Upper lobe of left lung (tissue), 6 donors: ENCODE data around the gene CACNA1F. TPM values are rescaled to one million over a fixed set of nuclear protein-coding genes. Genes with fewer than 3 reads are reported as not detected.

ENCODE experiments used
- ATAC-seq, 2 donors: fragments of 200-7000 bp; cut with Tn5 transposase; one replicate each; pipeline ENCODE4 v1.9.1; 2022; ENCODE audit warnings: mild to moderate bottlenecking in 2 of 2, moderate library complexity in 2 of 2; ENCODE audit not compliant: low FRiP score in 2 of 2
- DNase-seq, 2 donors: peaks; one replicate each; pipeline ENCODE4 v3.0.0-alpha.2; 2019 to 2020
- H3K27ac ChIP-seq, 4 donors: fragments of 200-600 bp; sonication (generic); one replicate each; pipeline ENCODE4 v1.5.1; 2016 to 2019
- H3K27me3 ChIP-seq, 4 donors: fragments of 200-600 bp; sonication (generic); one replicate each; pipeline ENCODE4 v1.5.1; 2017 to 2019
- H3K36me3 ChIP-seq, 4 donors: fragments of 200-600 bp; sonication (generic); one replicate each; pipeline ENCODE4 v1.5.1; 2016 to 2019
- H3K4me1 ChIP-seq, 4 donors: fragments of 200-600 bp; sonication (generic); one replicate each; pipeline ENCODE4 v1.5.1; 2018 to 2019
- H3K4me3 ChIP-seq, 4 donors: fragments of 200-600 bp; sonication (generic); one replicate each; pipeline ENCODE4 v1.5.1; 2017 to 2019; ENCODE audit warnings: mild to moderate bottlenecking in 2 of 4, moderate library complexity in 1 of 4
- H3K9me3 ChIP-seq, 4 donors: fragments of 200-600 bp; sonication (generic); one replicate each; pipeline ENCODE4 v1.5.1; 2018 to 2019
- CTCF ChIP-seq, 6 experiments: fragments of 450-650 bp in 4 of 6; fragments of 200-600 bp in 2 of 6; sonication (generic) in 2 of 6; IDR thresholded peaks; one replicate each; pipeline ENCODE4 v1.5.1; 2016 to 2019; ENCODE audit warnings: antibody characterized with exemption in 6 of 6
- EP300 ChIP-seq, 4 donors: sonication (generic); formaldehyde crosslinking; IDR thresholded peaks; one replicate each; pipeline ENCODE4 v1.5.1; 2017; ENCODE audit warnings: antibody characterized with exemption in 4 of 4, control low read depth in 2 of 4
- POLR2A ChIP-seq, 4 donors: fragments of 450-650 bp; IDR thresholded peaks; one replicate each; pipeline ENCODE4 v1.5.1; 2016 to 2017; ENCODE audit warnings: antibody characterized with exemption in 4 of 4, mild to moderate bottlenecking in 2 of 4
- POLR2AphosphoS5 ChIP-seq, 2 donors: sonication (generic); formaldehyde crosslinking; IDR thresholded peaks; one replicate each; pipeline ENCODE4 v1.5.1; 2017; ENCODE audit warnings: antibody characterized with exemption in 2 of 2
- WGBS, 2 donors: methylation state at CpG; one replicate each; pipeline ENCODE4 v1.1.5; 2017 to 2018; 5-methylcytosine and 5-hydroxymethylcytosine counted together
- total RNA-seq, 6 donors: library from RNA; depleted of rRNA in 4 of 6; stranded (reverse); fragments of >200 nt in 4 of 6; gene quantifications; one replicate each; pipeline versions ENCODE4 v1.1.0 to v1.2.1, GENCODE V29; 2016 to 2021
- donor health status: DM: no; HTN: no; CAD: no; lungs with moderate emphysema.
- donor health status: DM: no; HTN: yes; CAD: no; lungs with severe emphysema.

The CACNA1F gene
- total RNA-seq, 6 donors from 2014 or later = 0.46 to 6.3 (median 1.7) TPM

GRCh38 chrX:49250578-49250977 is 17.4 kb upstream of the CACNA1F start:
- ATAC-seq = no peak

GRCh38 chrX:49250066-49250465 is 16.9 kb upstream of the CACNA1F start:
- Histone ChIP-seq H3K9me3 (no peaks in the 10 kb centered on the region), H3K27me3 (no peaks in the 10 kb centered on the region), H3K4me3 (no peak overlapping the region), H3K4me1 (no peaks in the 10 kb centered on the region), H3K27ac (no peak overlapping the region), H3K36me3 (peaks cover 0 to 45% (median 16%) of the 10 kb centered on the region in 4 donors)
- TF ChIP-seq CTCF (IDR thresholded peaks at IDR 0.05) (no peak), POLR2A (IDR thresholded peaks at IDR 0.05) (no peak), POLR2AphosphoS5 (IDR thresholded peaks at IDR 0.05) (no peak), EP300 (IDR thresholded peaks at IDR 0.05) (no peak)
- DNase-seq (no peak), ATAC-seq (no peak)
- WGBS, 2 donors = 91 to 93% methylated on average over 4 to 13 of the region's 13 CpGs

More at GRCh38 chrX:49250578-49250977, 17.4 kb upstream of the CACNA1F start:
- Histone ChIP-seq H3K36me3 (peaks cover 0 to 42% (median 14%) of the 10 kb centered on the region in 4 donors), H3K9me3 (no peaks in the 10 kb centered on the region), H3K27ac (no peak overlapping the region), H3K27me3 (no peaks in the 10 kb centered on the region), H3K4me1 (no peaks in the 10 kb centered on the region), H3K4me3 (no peak overlapping the region)
- 81 to 92% methylated on average over 8 to 9 of the region's 9 CpGs for WGBS, 2 donors
- DNase-seq = no peak
- TF ChIP-seq POLR2A (IDR thresholded peaks at IDR 0.05) (no peak), EP300 (IDR thresholded peaks at IDR 0.05) (no peak), CTCF (IDR thresholded peaks at IDR 0.05) (no peak), POLR2AphosphoS5 (IDR thresholded peaks at IDR 0.05) (no peak)

GRCh38 chrX:49249616-49250015 is 16.5 kb upstream of the CACNA1F start:
- H3K27me3 ChIP-seq = no peaks in the 10 kb centered on the region
- no peak overlapping the region for H3K27ac ChIP-seq
- H3K4me1 ChIP-seq = no peaks in the 10 kb centered on the region
- TF ChIP-seq POLR2A (IDR thresholded peaks at IDR 0.05) (no peak), EP300 (IDR thresholded peaks at IDR 0.05) (no peak), POLR2AphosphoS5 (IDR thresholded peaks at IDR 0.05) (no peak), CTCF (IDR thresholded peaks at IDR 0.05) (no peak)
- no peak for ATAC-seq
- 85% methylated on average over 7 of the region's 9 CpGs; no CpG with 5 or more reads in 1 of the 2 donors for WGBS, 2 donors
- peaks cover 0 to 50% (median 18%) of the 10 kb centered on the region in 4 donors for H3K36me3 ChIP-seq
- no peak for DNase-seq
- H3K4me3 ChIP-seq = no peak overlapping the region
- no peaks in the 10 kb centered on the region for H3K9me3 ChIP-seq

DNA sequence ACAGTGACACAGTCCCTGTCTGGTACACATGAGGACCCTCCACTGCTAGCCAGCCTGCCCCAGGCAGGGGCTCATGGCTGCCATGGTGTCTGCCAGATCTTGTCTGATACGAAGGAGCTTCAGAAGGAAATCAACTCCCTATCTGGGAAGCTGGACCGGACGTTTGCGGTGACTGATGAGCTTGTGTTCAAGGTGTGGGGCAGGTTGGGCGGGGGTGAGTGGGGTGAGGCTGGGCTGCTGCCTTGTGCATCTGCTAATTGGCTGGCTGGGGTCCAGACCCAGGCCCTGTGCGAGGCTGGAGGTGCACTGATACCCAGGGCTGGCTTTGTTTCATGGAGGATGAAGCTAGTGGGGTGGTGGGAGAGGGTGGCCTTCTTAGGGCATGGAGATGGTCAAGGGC is 15.9 kb upstream of the CACNA1F start:
- WGBS, 2 donors = 88 to 93% methylated on average over 2 to 6 of the region's 6 CpGs
- ATAC-seq = no peak

More for the DNA sequence above, 15.9 kb upstream of the CACNA1F start:
- DNase-seq = no peak
- Histone ChIP-seq H3K4me3 (no peak overlapping the region), H3K27ac (no peak overlapping the region), H3K4me1 (no peaks in the 10 kb centered on the region), H3K27me3 (no peaks in the 10 kb centered on the region), H3K36me3 (peaks cover 0 to 53% (median 19%) of the 10 kb centered on the region in 4 donors), H3K9me3 (no peaks in the 10 kb centered on the region)
- no peak for TF ChIP-seq POLR2AphosphoS5 (IDR thresholded peaks at IDR 0.05)
- TF ChIP-seq EP300 (IDR thresholded peaks at IDR 0.05) = no peak
- no peak for TF ChIP-seq CTCF (IDR thresholded peaks at IDR 0.05)
- TF ChIP-seq POLR2A (IDR thresholded peaks at IDR 0.05) = no peak
